RWPE1 (cell line): ENCODE measurements around the gene DDR2.

Experiments used
- CTCF ChIA-PET: fragments of 350-600 bp; sonication (Branson Sonifier 250); formaldehyde crosslinking; extraction: SDS; loops from one replicate; lab custom pipeline; 2021; lab: Yijun Ruan, JAX
- POLR2A ChIA-PET: fragments of 400-600 bp; formaldehyde crosslinking; extraction: SDS; loops from one replicate; lab custom pipeline; 2020; ENCODE audit warnings: antibody characterized with exemption; ENCODE audit not compliant: low non-redundant PET; lab: Yijun Ruan, JAX
- DNase-seq: peaks from one replicate; pipeline ENCODE4 v3.0.0; 2012; ENCODE audit warnings: low spot score
- H3K27ac ChIP-seq: fragments of 450-650 bp; 2 replicates; pipeline ENCODE4 v1.5.1; 2017
- CTCF ChIP-seq: fragments of 450-650 bp; conservative IDR thresholded peaks from 2 replicates; pipeline ENCODE4 v1.5.1; 2017; ENCODE audit warnings: low read depth, mild to moderate bottlenecking

DDR2 gene

GRCh38 chr1:162635418-162635817 lies 3.2 kb downstream of the DDR2 start:
- no peak for TF ChIP-seq CTCF
- ChIA-PET POLR2A (interaction anchor here (0.6 kb wide), 1 partner anchor 15 kb away, joined by 3 read pairs; no protein-coding TSS in a partner anchor), CTCF (interaction anchor here (0.7 kb wide), 1 partner anchor 69 kb away, joined by 3 read pairs; no protein-coding TSS in a partner anchor)
- no peak overlapping the region for H3K27ac ChIP-seq
- DNase-seq = no peak

DNA sequence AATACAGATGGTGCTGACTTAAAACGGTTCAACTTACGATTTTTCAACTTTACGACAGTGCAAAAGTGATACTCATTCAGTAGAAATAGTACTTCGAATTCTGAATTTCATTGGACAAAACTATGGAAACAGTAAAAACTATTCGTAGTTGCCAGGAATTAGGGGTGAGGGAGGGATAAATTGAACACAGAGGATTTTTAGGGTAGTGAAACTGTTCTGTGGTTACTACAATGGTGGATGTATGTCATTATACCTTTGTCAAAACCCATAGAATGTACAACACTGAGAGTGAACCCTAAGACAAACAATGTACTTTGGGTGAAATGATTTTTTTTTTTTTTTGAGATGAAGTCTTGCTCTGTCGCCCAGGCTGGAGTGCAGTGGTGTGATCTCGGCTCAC lies 7.5 kb downstream of the DDR2 start:
- no peak for DNase-seq
- no peak overlapping the region for H3K27ac ChIP-seq
- POLR2A ChIA-PET = no interaction called here
- CTCF ChIA-PET = no interaction called here
- no peak for TF ChIP-seq CTCF

DNA sequence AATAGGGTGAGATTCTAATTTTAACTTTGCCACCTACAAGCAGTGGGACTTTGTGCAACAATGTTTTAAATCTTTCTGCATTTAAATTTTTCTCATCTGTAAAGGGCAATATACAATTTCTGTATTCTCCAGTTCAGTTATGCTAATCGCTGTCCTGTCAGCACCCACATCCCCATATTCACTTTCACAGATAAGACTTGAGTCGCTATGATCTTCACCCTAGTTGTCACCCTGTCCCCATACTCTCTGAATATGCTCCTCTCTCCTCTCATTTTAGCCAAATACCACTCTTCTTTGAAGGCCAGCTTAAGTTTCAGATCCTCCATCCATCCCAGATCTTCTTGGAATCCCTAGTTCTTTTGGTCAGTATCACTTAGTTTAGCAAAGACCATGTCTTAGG lies 8.8 kb downstream of the DDR2 start:
- ChIA-PET CTCF (no interaction called here), POLR2A (no interaction called here)
- no peak overlapping the region for H3K27ac ChIP-seq
- no peak for TF ChIP-seq CTCF
- no peak for DNase-seq

DNA sequence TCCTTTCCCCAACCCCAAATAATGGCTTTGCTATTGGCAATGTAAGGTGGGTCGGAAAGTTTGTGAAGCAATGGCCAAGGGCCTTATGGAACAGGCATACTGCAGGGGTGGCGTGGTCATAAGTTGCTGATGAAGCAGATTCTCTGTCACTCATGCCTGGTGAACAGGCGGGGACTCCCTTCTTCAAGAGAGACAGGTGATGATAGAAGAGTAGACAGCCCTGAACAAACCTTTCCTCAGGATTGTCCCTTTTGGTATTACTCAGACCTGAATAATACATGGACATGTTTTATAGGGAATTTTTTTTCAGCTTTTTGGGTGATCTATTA lies 12.7 kb downstream of the DDR2 start:
- CTCF ChIA-PET = interaction anchor here (0.6 kb wide), 1 partner anchor 804 kb away, joined by 4 read pairs; no protein-coding TSS in a partner anchor
- TF ChIP-seq CTCF = no peak

DNA sequence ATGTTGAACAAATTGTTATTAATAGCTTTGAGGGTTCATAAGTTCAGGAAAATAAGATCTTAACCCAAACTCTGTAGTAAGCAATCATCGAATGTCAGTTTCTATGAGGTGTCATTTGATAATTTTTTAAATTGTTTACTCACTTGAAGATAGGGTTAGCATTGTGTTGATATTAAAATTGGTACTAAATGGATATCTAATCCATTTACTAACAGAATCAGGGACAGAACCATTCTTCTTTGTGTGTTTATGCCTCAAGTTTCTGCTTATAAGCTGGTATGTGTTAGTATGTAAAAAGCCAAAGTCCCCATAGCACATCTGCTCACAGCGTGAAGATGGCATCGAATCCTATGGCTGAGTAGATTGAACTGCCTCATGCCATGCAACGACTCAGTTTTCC lies 13.4 kb downstream of the DDR2 start:
- H3K27ac ChIP-seq = no peak overlapping the region
- POLR2A ChIA-PET = no interaction called here
- CTCF ChIA-PET = no interaction called here
- TF ChIP-seq CTCF = no peak
- DNase-seq = no peak

More for the DNA sequence above, 12.7 kb downstream of the DDR2 start:
- POLR2A ChIA-PET = no interaction called here
- DNase-seq = no peak
- H3K27ac ChIP-seq = no peak overlapping the region

- POLR2A ChIA-PET = no interaction called here
- CTCF ChIA-PET = interaction anchor here (0.7 kb wide), 1 partner anchor 28 kb away, joined by 3 read pairs; no protein-coding TSS in a partner anchor
- no peak overlapping the region for H3K27ac ChIP-seq
- no peak for DNase-seq
- no peak for TF ChIP-seq CTCF
These were observed 17.3 kb downstream of the DDR2 start for GRCh38 chr1:162649583-162649982.
